ENCODE measurements around the gene OTOGL.
"Not testable (repeated sequence)": the region's sequence is repeated elsewhere in the genome, so short reads cannot be mapped to it uniquely, and the experiment has no call there.

OTOGL gene

GRCh38 chr12:80282226-80282625 is 182.9 kb downstream of the OTOGL start:
- TF ChIP-seq, protein P1, sequence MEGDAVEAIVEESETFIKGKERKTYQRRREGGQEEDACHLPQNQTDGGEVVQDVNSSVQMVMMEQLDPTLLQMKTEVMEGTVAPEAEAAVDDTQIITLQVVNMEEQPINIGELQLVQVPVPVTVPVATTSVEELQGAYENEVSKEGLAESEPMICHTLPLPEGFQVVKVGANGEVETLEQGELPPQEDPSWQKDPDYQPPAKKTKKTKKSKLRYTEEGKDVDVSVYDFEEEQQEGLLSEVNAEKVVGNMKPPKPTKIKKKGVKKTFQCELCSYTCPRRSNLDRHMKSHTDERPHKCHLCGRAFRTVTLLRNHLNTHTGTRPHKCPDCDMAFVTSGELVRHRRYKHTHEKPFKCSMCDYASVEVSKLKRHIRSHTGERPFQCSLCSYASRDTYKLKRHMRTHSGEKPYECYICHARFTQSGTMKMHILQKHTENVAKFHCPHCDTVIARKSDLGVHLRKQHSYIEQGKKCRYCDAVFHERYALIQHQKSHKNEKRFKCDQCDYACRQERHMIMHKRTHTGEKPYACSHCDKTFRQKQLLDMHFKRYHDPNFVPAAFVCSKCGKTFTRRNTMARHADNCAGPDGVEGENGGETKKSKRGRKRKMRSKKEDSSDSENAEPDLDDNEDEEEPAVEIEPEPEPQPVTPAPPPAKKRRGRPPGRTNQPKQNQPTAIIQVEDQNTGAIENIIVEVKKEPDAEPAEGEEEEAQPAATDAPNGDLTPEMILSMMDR (conservative IDR thresholded peaks at IDR 0.05; ENCODE audit: low read depth, low read length): no peak
- DNase-seq (ENCODE audit: low read depth): no peak

DNA sequence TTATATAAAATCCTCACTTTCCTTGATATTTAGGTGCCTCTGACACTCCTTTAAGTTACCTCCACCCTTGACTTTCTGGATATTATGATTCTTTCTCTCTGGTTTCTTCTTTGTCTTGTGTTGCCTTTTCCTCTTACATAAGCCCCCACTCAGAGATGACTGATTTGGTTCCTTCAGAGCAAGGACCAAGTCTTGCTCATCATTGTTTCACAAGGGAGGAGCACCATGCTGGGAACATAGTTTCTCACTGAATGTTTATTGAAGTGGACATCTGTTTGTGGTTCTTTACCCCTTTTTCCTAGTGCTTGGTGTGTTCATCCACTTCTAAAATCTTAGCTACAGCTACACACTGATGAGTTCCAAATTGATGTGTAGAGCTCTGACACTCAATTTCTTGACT is 183.4 kb downstream of the OTOGL start:
- DNase-seq (ENCODE audit: low read depth): no peak
- no peak overlapping the region for H3K4me3 ChIP-seq (ENCODE audit: low read length)
- TF ChIP-seq, protein P1 (conservative IDR thresholded peaks at IDR 0.05; ENCODE audit: low read depth, low read length): no peak

More at GRCh38 chr12:80282226-80282625, 182.9 kb downstream of the OTOGL start:
- H3K4me3 ChIP-seq (ENCODE audit: low read length): no peak overlapping the region

GRCh38 chr12:80291108-80291754 is 191.9 kb downstream of the OTOGL start:
- no peak overlapping the region for H3K4me3 ChIP-seq (ENCODE audit: low read length)
- TF ChIP-seq, protein P1 (conservative IDR thresholded peaks at IDR 0.05; ENCODE audit: low read depth, low read length): no peak
- DNase-seq (ENCODE audit: low read depth): no peak

GRCh38 chr12:80293347-80293746 is 194.0 kb downstream of the OTOGL start:
- no peak for DNase-seq (ENCODE audit: low read depth)
- TF ChIP-seq, protein P1 (conservative IDR thresholded peaks at IDR 0.05; ENCODE audit: low read depth, low read length): no peak
- no peak overlapping the region for H3K4me3 ChIP-seq (ENCODE audit: low read length)

- TF ChIP-seq, protein P1 (conservative IDR thresholded peaks at IDR 0.05; ENCODE audit: low read depth, low read length): no peak
- no peak overlapping the region for H3K4me3 ChIP-seq (ENCODE audit: low read length)
- no peak for DNase-seq (ENCODE audit: low read depth)
These were observed 194.4 kb downstream of the OTOGL start for GRCh38 chr12:80293759-80294158.

GRCh38 chr12:80299219-80299618 is 199.9 kb downstream of the OTOGL start:
- H3K4me3 ChIP-seq (ENCODE audit: low read length): no peak overlapping the region
- TF ChIP-seq, protein P1 (conservative IDR thresholded peaks at IDR 0.05; ENCODE audit: low read depth, low read length): no peak
- no peak for DNase-seq (ENCODE audit: low read depth)

GRCh38 chr12:80299976-80300375 is 200.6 kb downstream of the OTOGL start:
- TF ChIP-seq, protein P1 (conservative IDR thresholded peaks at IDR 0.05; ENCODE audit: low read depth, low read length): no peak
- H3K4me3 ChIP-seq (ENCODE audit: low read length): no peak overlapping the region
- no peak for DNase-seq (ENCODE audit: low read depth)

DNA sequence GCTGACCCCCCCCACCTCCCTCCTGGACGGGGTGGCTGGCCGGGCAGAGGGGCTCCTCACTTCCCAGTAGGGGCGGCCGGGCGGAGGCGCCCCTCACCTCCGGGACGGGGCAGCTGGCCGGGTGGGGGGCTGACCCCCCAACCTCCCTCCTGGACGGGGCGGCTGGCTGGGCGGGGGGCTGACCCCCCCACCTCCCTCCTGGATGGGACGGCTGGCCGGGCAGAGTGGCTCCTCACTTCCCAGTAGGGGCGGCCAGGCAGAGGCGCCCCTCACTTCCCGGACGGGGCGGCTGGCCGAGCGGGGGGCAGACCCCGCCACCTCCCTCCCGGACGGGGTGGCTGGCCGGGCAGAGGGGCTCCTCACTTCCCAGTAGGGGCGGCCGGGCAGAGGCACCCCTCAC is 208.1 kb downstream of the OTOGL start:
- not testable (repeated sequence) for DNase-seq (ENCODE audit: low read depth)

More for the DNA sequence above, 208.1 kb downstream of the OTOGL start:
- not testable (repeated sequence) for H3K4me3 ChIP-seq (ENCODE audit: low read length)

All from retinal pigment epithelial cell (primary cell).